Uterus (tissue), 4 donors: Measurements from ENCODE around the gene FNDC10. TPM values are rescaled to one million over a fixed set of nuclear protein-coding genes. Genes with fewer than 3 reads are reported as not detected.

Source experiments
- DNase-seq, 2 donors: peaks; one replicate each; pipeline ENCODE4 v3.0.0-alpha.2; 2019 to 2020
- H3K27ac ChIP-seq, 2 donors: fragments of 200-600 bp; sonication (generic); 1 replicate in 1 of 2; 2 replicates in 1 of 2; pipeline ENCODE4 v1.5.1; 2016 to 2018
- H3K27me3 ChIP-seq, 2 donors: fragments of 200-600 bp; sonication (generic); one replicate each; pipeline ENCODE4 v1.5.1; 2018 to 2019; ENCODE audit warnings: control low read depth in 1 of 2
- H3K36me3 ChIP-seq, 2 donors: fragments of 200-600 bp; sonication (generic); one replicate each; pipeline ENCODE4 v1.5.1; 2019; ENCODE audit warnings: control low read depth in 1 of 2
- H3K4me1 ChIP-seq, 2 donors: fragments of 200-600 bp; sonication (generic); one replicate each; pipeline ENCODE4 v1.5.1; 2018 to 2019; ENCODE audit warnings: control low read depth in 1 of 2
- H3K4me3 ChIP-seq, 2 donors: fragments of 200-600 bp; sonication (generic); 1 replicate in 1 of 2; 2 replicates in 1 of 2; pipeline ENCODE4 v1.5.1; 2018 to 2019; ENCODE audit warnings: mild to moderate bottlenecking in 1 of 2
- H3K9me3 ChIP-seq, 2 donors: fragments of 200-600 bp; sonication (generic); one replicate each; pipeline ENCODE4 v1.5.1; 2019; ENCODE audit warnings: control low read depth in 1 of 2
- CTCF ChIP-seq, 4 experiments: fragments of 200-600 bp in 2 of 4; fragments of 450-650 bp in 2 of 4; sonication (generic) in 2 of 4; IDR thresholded peaks; one replicate each; pipeline ENCODE4 v1.5.1; 2016 to 2019; ENCODE audit warnings: antibody characterized with exemption in 4 of 4, mild to moderate bottlenecking in 2 of 4, moderate library complexity in 1 of 4
- POLR2A ChIP-seq, 2 donors: fragments of 450-650 bp; IDR thresholded peaks; one replicate each; pipeline ENCODE4 v1.6.1; 2016; ENCODE audit warnings: antibody characterized with exemption in 2 of 2, mild to moderate bottlenecking in 1 of 2, moderate library complexity in 1 of 2
- intact Hi-C: fragments of 100-400 bp; cut with DNase I; formaldehyde crosslinking; loops from one replicate; pipeline ENCODE4 v1.15.1; 2023; ENCODE audit warnings: low total_unique reads
- total RNA-seq, 4 donors: library from RNA; depleted of rRNA in 3 of 4; stranded (reverse); fragments of >200 nt in 3 of 4; gene quantifications; one replicate each; pipeline versions ENCODE4 v1.1.0 to v1.2.4, GENCODE V29; 2014 to 2023
- donor health status: DM: yes; HTN: yes; CAD: no.

The FNDC10 gene
- total RNA-seq, 4 donors from 2014 or later: 0.40 to 0.48 TPM; not detected in 2

GRCh38 chr1:1573843-1574720, 25.9 kb downstream of the FNDC10 start:
- intact Hi-C loops: no loop called here
- H3K9me3 ChIP-seq: no peaks in the 10 kb centered on the region
- TF ChIP-seq CTCF (IDR thresholded peaks at IDR 0.05): no peak
- no peak for TF ChIP-seq POLR2A (IDR thresholded peaks at IDR 0.05)
- peak overlapping the region; percentile 84 to 96 for H3K4me3 ChIP-seq
- H3K36me3 ChIP-seq: no peaks in the 10 kb centered on the region
- H3K4me1 ChIP-seq: no peaks in the 10 kb centered on the region
- DNase-seq: no peak
- peak overlapping the region; percentile 92 to 98 for H3K27ac ChIP-seq
- H3K27me3 ChIP-seq: no peaks in the 10 kb centered on the region

DNA sequence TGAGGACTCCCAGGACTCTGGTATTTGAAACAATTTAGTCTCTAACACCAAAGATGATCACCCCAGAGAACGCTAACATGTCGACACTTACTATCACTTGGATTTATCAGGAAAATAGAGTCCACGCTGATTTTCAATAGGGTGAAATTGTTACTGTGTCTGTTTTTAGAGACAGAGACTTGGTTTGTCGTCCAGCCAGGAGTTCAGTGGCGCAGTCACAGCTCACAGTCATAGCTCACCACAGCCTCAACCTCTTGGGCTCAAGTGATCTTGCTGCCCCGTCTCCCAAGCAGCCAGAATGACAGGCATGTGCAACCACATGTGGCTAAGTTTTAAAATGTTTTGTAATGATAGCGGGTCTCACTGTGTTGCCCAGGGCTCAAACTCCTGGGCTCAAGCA, 30.6 kb downstream of the FNDC10 start:
- no peak for DNase-seq
- Histone ChIP-seq H3K4me3 (no peak overlapping the region), H3K4me1 (no peaks in the 10 kb centered on the region), H3K9me3 (no peaks in the 10 kb centered on the region), H3K27me3 (no peaks in the 10 kb centered on the region), H3K27ac (no peak overlapping the region), H3K36me3 (no peaks in the 10 kb centered on the region)
- intact Hi-C loops: no loop called here
- no peak for TF ChIP-seq POLR2A (IDR thresholded peaks at IDR 0.05)
- no peak for TF ChIP-seq CTCF (IDR thresholded peaks at IDR 0.05)

DNA sequence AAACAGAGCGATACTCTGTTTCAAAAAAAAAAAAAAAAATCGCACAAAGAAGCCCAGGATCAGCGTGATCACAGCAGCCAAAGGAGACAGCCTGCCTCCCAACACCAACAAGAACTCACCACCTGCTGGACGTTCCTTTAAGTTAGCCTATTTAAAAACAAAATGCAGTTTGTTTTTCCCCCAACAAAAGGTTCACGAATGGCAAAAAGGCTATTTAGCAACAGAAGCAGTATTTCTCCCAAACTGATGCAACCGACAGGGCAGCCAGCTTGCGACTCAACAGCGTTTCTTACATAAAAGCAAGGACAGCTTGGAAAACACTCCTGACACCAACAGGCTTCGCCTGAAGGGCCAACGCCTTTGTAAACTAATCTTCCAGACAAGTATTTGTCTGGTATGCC, 32.0 kb downstream of the FNDC10 start:
- intact Hi-C loops: no loop called here
- H3K27me3 ChIP-seq: no peaks in the 10 kb centered on the region
- no peak for TF ChIP-seq POLR2A (IDR thresholded peaks at IDR 0.05)
- TF ChIP-seq CTCF (IDR thresholded peaks at IDR 0.05): no peak
- H3K27ac ChIP-seq: no peak overlapping the region
- DNase-seq: no peak
- no peak overlapping the region for H3K4me3 ChIP-seq
- H3K9me3 ChIP-seq: no peaks in the 10 kb centered on the region
- H3K36me3 ChIP-seq: no peaks in the 10 kb centered on the region
- H3K4me1 ChIP-seq: no peaks in the 10 kb centered on the region

DNA sequence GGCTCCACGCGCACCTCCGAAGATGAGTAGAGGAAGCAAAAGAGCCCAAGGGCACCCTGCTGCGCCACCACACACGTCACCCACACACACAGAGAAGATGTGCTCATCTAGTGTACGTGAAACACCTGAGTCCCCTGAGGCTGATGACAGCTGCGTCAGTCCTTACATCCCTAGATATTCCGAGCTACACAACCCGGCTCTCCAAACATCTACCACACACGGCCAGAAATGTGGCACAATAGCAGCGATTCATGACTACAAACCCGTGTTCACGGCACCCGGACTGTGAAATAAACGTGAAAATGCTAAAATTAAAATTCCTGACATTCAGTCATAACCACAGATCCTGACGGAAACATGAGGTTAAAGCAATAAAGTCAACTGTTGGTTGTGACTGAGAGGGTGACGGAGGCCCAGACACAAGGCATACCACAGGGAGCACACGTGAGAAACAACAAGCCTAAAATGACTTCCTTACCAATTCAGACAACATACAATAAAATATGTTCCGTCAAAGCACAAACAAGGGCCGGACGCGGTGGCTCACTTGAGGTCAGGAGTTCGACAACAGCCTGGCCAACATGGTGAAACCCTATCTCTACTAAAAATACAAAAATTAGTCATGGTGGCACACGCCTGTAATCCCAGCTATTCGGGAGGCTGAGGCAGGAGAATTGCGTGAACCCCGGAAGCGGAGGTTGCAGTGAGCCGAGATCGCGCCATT, 32.6 kb downstream of the FNDC10 start:
- H3K4me1 ChIP-seq: no peaks in the 10 kb centered on the region
- H3K9me3 ChIP-seq: no peaks in the 10 kb centered on the region
- DNase-seq: no peak
- intact Hi-C loops: no loop called here
- no peak overlapping the region for H3K4me3 ChIP-seq
- no peaks in the 10 kb centered on the region for H3K36me3 ChIP-seq
- H3K27ac ChIP-seq: no peak overlapping the region
- no peaks in the 10 kb centered on the region for H3K27me3 ChIP-seq
- no peak for TF ChIP-seq POLR2A (IDR thresholded peaks at IDR 0.05)
- TF ChIP-seq CTCF (IDR thresholded peaks at IDR 0.05): no peak

DNA sequence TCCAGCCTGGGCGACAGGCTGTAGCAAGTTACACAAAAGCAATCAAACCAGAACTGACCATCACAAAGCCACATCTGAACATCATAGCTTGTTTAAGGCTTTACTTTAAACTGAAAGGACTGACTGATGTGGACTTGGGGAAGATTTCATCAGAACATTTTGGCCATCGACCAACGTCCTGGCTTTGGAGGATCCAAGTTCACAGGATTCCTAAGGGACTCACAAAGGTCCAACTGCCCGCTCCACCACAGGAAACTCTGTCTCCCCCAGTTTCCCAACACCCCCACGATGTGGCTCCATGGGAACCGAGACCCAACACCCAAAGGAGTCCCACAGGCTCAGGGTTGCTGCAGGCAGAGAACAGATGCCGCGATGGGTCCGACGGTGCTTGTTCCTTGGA, 34.6 kb downstream of the FNDC10 start:
- Histone ChIP-seq H3K36me3 (no peaks in the 10 kb centered on the region), H3K4me1 (no peaks in the 10 kb centered on the region), H3K4me3 (no peak overlapping the region), H3K9me3 (no peaks in the 10 kb centered on the region), H3K27ac (no peak overlapping the region), H3K27me3 (no peaks in the 10 kb centered on the region)
- no peak for DNase-seq
- TF ChIP-seq CTCF (IDR thresholded peaks at IDR 0.05): no peak
- no peak for TF ChIP-seq POLR2A (IDR thresholded peaks at IDR 0.05)
- intact Hi-C loops: no loop called here
